Neutrophil (primary cell): ENCODE data around the gene DIDO1.

Experiments
- H3K27ac ChIP-seq: fragments of 200-600 bp; sonication (generic); 2 replicates; pipeline ENCODE4 v1.5.1; 2016; ENCODE audit warnings: mild to moderate bottlenecking, moderate library complexity
- H3K27me3 ChIP-seq: fragments of 200-600 bp; sonication (generic); 2 replicates; pipeline ENCODE4 v1.6.0; 2016; ENCODE audit warnings: mild to moderate bottlenecking
- H3K36me3 ChIP-seq: fragments of 200-600 bp; sonication (generic); 2 replicates; pipeline ENCODE4 v1.5.1; 2017
- H3K4me1 ChIP-seq, 2 experiments: fragments of 200-600 bp in 1 of 2; sonication (generic) in 1 of 2; 1 replicate in 1 of 2; 2 replicates in 1 of 2; pipeline versions ENCODE4 v1.5.1 to v1.6.1; 2013 to 2016; ENCODE audit warnings: low read depth in 1 of 2, low read length in 1 of 2, mild to moderate bottlenecking in 1 of 2, moderate library complexity in 1 of 2; ENCODE audit not compliant: control insufficient read depth in 1 of 2, insufficient read depth in 1 of 2
- H3K4me3 ChIP-seq, 2 experiments: fragments of 200-600 bp in 1 of 2; sonication (generic) in 1 of 2; 1 replicate in 1 of 2; 2 replicates in 1 of 2; pipeline ENCODE4 v1.5.1; 2013 to 2016; ENCODE audit warnings: low read depth in 1 of 2, low read length in 1 of 2, mild to moderate bottlenecking in 1 of 2, moderate library complexity in 1 of 2
- H3K9me3 ChIP-seq: fragments of 200-600 bp; sonication (generic); 2 replicates; pipeline ENCODE4 v1.5.1; 2016
- TF ChIP-seq, protein P1 (sequence below): fragments of 200-600 bp; sonication (generic); IDR thresholded peaks from 2 replicates; pipeline ENCODE4 v1.5.1; 2016; ENCODE audit warnings: antibody characterized with exemption

Gene DIDO1

DNA sequence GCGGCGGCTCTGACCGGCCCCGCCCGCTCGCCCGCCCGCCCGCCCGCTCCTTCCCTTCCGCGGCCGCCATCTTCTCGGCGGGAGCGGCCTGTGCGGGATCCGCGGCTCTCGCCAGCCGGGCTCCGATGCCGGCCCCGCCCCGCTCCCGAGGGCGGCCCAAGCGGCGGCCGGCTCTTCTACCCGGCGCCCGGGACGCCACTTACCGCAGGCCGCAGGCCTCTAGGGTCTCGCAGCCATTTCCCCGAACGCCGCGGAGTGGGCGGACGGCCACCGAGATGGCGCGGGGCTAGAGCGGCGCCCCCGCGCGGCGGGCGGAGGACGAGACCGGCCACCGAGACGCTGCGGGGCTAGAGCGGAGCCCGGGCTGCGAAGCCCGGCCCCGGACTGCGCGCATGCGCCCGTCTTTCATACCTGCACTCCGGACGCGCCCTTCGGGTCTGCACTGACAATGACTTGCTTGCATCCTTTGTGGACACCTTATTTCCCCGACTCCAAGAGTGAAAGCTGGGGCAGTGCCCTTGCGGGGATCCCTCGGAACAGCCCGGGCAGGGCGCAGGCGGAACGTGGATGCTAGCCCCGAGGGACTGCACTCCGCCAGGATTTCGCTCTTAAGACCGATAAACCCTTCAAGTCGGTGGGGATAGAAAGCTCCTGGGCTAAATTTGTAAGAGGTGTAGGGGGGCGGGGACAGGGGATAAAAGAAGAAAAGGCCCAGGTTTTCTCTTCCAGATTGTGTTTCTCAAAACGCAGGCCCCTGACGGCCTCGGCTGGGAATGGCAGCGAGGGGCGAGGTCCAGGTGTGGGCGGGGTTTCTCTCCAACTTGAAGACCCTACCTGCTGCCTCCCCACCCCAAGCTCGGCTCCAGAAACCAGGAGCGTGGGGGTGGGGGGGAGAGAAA lies at the start of gene DIDO1:
TSS of gene DIDO1 (minus strand) at position 277 of the 899 bp plus-strand sequence.
- Histone ChIP-seq H3K36me3 (no peaks in the 10 kb centered on the region), H3K9me3 (no peaks in the 10 kb centered on the region), H3K4me3 (peak within 1 kb of the TSS; percentile 93 to 95), H3K4me1 (peaks cover 52 to 69% of the 10 kb centered on the region in 2 experiments), H3K27me3 (no peaks in the 10 kb centered on the region), H3K27ac (peak within 1 kb of the TSS; percentile 88)
- TF ChIP-seq, protein P1, sequence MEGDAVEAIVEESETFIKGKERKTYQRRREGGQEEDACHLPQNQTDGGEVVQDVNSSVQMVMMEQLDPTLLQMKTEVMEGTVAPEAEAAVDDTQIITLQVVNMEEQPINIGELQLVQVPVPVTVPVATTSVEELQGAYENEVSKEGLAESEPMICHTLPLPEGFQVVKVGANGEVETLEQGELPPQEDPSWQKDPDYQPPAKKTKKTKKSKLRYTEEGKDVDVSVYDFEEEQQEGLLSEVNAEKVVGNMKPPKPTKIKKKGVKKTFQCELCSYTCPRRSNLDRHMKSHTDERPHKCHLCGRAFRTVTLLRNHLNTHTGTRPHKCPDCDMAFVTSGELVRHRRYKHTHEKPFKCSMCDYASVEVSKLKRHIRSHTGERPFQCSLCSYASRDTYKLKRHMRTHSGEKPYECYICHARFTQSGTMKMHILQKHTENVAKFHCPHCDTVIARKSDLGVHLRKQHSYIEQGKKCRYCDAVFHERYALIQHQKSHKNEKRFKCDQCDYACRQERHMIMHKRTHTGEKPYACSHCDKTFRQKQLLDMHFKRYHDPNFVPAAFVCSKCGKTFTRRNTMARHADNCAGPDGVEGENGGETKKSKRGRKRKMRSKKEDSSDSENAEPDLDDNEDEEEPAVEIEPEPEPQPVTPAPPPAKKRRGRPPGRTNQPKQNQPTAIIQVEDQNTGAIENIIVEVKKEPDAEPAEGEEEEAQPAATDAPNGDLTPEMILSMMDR, result peak; percentile 96

DNA sequence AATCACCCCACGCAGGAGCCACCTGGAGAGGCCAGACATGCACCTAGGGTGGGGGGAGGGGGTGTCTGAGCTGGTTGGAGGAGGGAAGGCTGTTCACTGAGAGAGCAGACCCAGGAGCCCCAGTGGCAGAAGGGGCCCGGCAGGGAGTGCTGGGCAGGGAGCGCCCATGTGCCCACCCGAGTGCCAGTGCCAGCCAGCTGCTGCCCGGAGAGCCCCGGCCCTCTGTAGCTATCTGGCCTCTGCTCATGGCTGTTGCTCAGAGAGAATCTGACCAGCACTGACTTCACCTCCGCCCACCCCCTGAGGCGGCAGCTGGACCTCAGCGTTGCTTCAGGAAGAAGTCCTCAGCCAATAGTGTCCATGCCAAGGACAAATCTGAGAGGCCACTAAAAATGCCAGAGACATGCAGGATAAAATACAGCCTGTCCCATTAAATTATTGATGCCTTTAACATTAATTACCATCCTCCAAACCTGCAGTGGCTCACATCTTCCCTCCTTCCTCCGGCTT lies 49.0 kb upstream of the DIDO1 start:
- peaks cover 0 to 12% of the 10 kb centered on the region in 2 experiments for H3K4me1 ChIP-seq
- TF ChIP-seq, protein P1, result no peak
- no peaks in the 10 kb centered on the region for H3K36me3 ChIP-seq
- H3K27ac ChIP-seq, result no peak overlapping the region
- H3K9me3 ChIP-seq, result no peaks in the 10 kb centered on the region
- H3K4me3 ChIP-seq, result no peak overlapping the region
- H3K27me3 ChIP-seq, result peaks cover 100% of the 10 kb centered on the region

DNA sequence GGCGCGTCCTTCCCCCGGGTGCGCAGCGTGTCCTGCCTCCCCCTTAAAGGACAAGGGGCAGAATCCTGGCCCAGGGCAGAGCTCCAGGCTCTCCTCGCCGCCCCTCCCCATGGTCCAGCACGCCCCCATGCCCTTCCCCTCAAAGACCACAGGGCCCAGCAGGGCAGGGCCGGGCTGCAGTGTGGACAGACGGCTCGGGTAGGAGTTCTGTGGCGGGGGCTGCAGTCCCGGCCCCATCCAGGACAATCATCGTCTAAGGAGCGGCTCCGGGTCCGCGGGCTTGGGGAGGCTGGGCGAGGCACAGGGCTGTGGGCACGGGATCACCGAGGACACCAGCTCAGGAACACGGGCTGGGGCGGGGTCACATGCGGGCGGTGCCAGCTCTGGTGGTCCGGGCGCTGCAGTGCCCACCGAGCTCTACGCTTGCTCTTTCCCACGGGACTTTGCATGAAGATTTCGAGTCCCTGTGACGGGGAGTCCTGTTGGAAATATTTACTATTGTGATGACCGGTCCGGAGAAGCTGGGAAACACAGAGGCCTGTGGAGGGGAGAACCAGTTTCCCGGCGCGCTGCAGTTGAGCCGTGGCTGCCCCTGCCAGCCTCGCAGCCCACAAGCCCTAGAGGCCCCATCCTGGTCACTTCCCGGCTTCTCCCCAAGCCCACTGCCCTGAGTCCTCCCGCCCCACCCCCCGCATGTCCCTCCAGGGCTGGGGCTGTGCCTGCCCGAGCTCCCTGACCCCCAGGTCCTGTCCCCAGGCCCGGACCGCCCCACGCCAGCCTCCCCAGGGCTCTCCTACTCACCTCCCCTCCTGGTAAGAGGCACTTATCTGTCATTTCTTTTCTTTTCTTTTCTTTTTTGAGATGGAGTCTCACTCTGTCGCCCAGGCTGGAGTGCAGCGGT lies 46.8 kb upstream of the DIDO1 start:
- no peak overlapping the region for H3K4me3 ChIP-seq
- H3K9me3 ChIP-seq, result no peaks in the 10 kb centered on the region
- TF ChIP-seq, protein P1, result no peak
- no peaks in the 10 kb centered on the region for H3K36me3 ChIP-seq
- H3K4me1 ChIP-seq, result peaks cover 0 to 12% of the 10 kb centered on the region in 2 experiments
- no peak overlapping the region for H3K27ac ChIP-seq
- H3K27me3 ChIP-seq, result peaks cover 96% of the 10 kb centered on the region

DNA sequence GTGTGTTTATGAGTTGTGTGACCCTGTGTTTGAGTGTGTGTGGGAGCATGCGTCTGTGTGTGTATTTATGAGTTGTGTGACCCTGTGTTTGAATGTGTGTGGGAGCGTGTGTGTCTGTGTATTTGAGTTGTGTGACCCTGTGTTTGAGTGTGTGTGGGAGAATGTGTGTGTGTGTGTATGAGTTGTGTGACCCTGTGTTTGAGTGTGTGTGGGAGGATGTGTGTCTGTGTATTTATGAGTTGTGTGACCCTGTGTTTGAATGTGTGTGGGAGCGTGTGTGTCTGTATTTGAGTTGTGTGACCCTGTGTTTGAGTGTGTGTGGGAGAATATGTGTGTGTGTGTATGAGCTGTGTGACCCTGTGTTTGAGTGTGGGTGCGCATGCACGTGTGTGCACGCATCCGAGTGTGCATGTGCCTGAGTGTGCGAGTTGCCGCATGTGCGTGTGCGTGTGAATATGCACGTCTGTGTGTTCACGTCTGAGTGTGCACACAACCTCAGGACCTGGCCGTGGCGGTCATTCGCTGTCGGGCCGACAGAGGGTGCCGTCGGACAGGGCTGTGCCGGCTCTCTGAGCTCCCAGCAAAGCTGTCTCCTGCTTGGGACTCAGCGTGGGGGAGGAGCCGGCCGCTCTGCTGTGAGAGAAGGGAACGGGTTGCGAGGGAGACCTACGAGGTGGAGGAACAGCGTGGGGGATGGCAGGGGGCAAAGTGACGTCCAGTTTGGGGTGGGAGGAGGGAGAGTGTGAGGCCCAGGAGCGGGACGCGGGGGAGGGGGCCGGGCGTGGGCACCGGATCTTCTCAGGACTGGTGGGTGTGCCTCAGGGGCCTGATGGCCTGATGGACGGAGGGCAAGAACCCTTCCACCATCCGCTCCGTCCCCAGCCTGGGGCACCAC lies 45.9 kb upstream of the DIDO1 start:
- no peak overlapping the region for H3K4me3 ChIP-seq

More for the DNA sequence above, 45.9 kb upstream of the DIDO1 start:
- peaks cover 0 to 8% of the 10 kb centered on the region in 2 experiments for H3K4me1 ChIP-seq
- H3K9me3 ChIP-seq, result no peaks in the 10 kb centered on the region
- TF ChIP-seq, protein P1, result peak; percentile 63
- no peaks in the 10 kb centered on the region for H3K36me3 ChIP-seq
- peaks cover 87% of the 10 kb centered on the region for H3K27me3 ChIP-seq
- H3K27ac ChIP-seq, result no peak overlapping the region
